Stimulated activated CD4-positive, alpha-beta T cell treated with anti-CD3 and anti-CD28 coated beads, Interleukin-4, amount 100 ng/mL, for 1 hour (primary cell): ENCODE data around the gene ALOX5AP.
"Not testable (repeated sequence)": the region's sequence is repeated elsewhere in the genome, so short reads cannot be mapped to it uniquely, and the experiment has no call there.

ENCODE experiments used
- DNase-seq: peaks from one replicate; pipeline ENCODE4 v3.0.0-alpha.2; 2020

The ALOX5AP gene

DNA sequence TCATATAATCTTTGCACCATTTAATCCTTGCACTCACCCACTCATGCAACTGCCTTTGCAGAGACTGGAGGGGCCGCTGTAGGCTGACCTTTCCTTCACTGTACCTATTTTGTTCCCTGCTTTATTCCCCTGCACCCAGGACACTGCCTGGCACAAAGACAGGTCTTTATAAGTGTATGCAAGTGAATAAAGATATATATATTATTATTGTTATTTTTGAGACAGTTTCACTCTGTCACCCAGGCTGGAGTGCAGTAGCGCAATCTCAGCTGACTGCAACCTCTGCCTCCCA, 3.8 kb downstream of the ALOX5AP start:
- DNase-seq, result no peak

GRCh38 chr13:30739761-30740642, 4.7 kb downstream of the ALOX5AP start:
- DNase-seq, result peak; percentile 56

- DNase-seq, result no peak
These were observed 7.6 kb downstream of the ALOX5AP start for GRCh38 chr13:30742901-30743300.

- no peak for DNase-seq
These were observed 8.1 kb downstream of the ALOX5AP start for GRCh38 chr13:30743319-30744055.

DNA sequence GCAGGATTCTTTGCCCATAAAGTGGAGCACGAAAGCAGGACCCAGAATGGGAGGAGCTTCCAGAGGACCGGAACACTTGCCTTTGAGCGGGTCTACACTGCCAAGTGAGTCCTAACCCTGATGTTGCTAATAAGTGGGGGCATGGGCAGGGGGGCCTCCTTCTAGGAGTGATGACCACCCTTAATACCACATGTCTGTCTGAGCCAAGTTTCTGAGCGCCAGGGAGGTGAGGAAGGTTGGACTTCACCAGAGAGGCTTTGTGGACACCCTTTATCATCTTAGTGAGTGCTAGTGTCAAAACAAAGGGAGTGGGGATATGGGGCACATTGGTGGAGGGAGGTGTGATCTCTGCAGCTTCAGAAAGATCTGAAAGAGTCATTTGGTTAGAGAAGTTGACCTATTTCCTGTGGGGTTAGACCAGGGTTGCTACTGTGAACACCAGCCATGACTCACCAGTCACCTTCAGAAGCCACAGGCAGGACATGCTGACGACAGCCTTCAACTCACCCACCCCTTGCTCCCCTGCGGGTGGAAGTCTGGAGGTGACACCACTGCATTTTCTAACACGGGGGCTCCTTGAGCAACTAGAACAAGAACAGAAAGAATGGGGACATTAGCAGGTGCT, 8.8 kb downstream of the ALOX5AP start:
- DNase-seq, result peak; percentile 67

- no peak for DNase-seq
These were observed 9.3 kb downstream of the ALOX5AP start for GRCh38 chr13:30744681-30745077.

- DNase-seq, result no peak
These were observed 10.8 kb downstream of the ALOX5AP start for GRCh38 chr13:30745906-30746686.

- no peak for DNase-seq
These were observed 11.4 kb downstream of the ALOX5AP start for GRCh38 chr13:30746791-30747190.

DNA sequence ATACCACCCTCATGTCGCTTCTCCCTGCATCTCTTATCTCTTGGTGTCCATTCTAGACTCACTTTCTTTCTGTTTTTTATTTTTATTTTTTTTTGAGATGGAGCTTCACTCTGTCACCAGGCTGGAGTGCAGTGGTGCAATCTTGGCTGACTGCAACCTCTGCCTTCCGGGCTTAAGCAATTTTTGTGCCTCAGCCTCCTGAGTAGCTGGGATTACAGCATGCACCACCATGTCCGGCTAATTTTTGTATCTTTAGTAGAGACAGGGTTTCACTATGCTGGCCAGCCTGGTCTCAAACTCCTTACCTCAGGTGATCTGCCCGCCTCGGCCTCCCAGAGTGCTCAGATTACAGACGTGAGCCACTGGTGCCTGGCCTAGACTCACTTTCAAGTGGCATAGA, 12.5 kb downstream of the ALOX5AP start:
- not testable (repeated sequence) for DNase-seq

DNA sequence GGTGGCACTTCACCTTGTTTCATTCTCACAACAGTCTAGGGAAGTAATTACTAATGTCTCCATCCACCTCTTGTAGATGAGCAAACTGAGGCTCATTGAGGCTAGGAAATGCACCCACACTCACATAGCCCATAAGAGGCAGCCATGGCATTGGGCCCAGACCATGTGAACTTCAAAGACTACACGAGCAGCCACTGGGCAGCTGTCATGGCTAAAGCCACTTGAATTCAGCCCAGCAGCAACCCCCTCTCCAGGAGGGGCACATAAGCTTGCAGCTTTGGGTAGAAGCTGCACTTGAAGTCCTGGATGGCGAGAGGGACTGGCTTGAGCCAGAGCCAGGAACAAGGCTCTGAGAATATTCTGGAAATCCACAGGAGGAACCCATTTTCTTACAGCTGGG, 13.4 kb downstream of the ALOX5AP start:
- no peak for DNase-seq

- DNase-seq, result no peak
These were observed 14.7 kb downstream of the ALOX5AP start for GRCh38 chr13:30750036-30750435.

DNA sequence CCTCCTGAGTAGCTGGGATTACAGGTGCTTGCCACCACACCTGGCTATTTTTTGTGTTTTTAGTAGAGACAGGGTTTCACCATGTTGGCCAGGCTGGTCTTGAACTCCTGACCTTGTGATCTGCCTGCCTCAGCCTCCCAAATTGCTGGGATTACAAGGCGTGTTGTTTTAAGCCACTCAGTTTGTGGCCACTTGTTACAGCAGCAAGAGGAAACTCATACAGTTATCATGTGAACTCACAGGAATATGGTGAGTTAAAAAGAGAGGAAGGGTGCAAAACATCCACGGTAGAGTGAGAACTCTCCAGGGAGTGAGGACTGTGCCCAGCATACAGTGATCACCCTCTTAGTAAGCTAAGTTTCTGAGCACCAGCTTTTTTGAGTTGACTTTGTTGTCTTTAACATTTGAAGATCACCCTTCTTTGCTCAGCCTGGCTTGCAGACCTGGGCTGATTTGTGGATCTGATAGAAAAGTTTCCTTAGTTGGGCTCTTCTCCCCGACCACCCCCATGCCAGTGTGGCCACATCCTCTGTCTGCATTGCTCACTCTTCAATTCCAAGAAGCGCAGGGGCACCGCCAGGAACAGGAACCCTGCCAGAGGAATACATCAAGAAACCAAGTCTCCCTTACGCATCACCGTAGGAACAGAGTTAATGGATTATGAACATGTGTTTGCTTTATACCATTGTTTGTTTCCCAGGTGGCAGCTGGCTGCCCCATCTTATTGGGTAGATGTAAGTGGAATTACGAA, 16.0 kb downstream of the ALOX5AP start:
- no peak for DNase-seq

DNA sequence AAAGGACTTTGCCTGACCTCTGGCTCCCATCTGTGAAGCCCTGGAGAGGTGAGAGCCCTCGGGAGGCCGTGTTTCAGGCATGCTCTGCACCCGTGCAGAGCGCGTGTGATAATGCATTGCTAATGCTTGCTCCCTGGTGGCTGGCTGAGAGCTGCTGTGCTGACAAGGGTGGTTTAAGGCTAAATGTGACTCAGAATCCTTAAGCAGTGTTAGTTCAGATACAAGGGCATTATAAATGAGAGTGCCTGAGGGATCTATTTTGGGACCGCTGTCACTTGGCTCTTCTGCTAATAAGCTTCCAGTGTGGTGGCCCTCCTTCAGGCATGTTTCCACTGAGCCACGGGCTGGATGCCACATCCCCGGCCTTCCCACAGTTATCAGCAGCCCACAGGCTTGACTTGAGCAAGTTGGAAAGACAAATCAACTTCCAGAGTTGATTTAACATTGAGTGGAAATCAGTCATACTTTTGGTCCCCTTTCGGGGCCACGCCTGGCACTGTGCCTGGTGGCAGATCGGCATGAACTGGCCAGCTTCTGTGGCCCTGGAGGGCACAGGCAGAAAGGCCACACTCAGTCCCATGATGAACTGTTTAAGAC, 17.0 kb downstream of the ALOX5AP start:
- no peak for DNase-seq

DNA sequence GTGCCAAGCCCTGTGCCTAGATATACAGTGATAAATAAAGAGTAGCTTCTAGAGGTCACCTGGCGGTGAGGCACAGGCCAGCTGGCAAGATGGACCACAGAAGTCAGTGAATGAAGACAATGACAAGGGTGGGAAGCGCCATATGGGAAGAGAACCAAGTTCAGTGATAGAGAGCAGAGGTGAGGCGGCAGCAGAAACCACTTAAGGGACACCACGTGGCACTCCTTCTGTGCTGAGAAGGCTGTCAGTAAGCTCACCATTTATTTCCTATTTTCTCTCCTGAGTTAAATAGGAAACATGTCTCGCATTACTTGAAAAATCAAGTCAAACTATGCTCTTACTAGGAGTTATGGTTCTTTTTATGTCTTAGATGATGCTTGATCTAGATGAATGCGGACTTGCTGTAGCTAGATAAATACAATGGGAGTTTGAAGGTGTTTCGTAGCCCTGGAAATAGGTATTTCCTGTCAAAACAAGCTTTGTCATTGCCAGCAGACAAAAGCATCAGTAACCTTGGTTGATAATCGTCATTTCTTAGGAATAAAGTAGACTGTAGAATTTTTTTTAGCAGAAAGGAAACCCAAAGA, 17.8 kb downstream of the ALOX5AP start:
- DNase-seq, result no peak

DNA sequence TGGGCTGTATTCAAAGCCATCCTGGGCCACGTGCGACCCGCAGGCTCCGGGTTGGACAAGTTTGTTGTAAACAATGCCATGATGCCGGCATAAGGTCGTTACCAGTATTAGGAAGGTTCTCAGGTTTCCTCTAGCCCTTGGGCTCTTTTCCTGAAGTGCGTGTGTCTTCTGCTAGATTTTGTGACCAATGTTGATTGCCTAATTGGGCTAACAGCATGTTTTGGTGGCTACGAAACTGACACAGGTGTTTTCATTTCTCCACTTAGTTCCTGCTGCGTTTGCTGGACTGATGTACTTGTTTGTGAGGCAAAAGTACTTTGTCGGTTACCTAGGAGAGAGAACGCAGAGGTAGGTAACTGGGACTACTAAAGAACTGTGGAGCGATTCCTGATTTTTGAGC, 20.3 kb downstream of the ALOX5AP start:
- DNase-seq, result no peak

- no peak for DNase-seq
These were observed 21.8 kb downstream of the ALOX5AP start for GRCh38 chr13:30757026-30757742.

DNA sequence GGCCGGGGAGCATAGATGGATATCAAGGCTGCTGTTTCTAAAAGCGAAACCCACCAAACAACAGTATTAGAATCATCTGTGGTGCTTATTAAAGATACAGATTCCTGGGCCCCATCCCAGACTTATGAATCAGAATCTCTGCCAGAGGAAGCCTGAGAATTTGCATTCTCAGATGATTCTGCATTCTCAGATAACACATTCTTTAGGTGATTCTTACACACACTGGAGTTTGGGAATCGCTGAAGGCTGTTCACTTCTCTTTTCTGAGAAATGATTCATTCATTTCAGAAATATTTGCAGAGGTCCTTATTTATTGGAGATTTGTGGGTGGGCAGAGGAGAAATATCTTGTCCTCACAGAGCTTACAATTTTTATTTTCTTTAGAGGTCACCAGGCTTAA, 24.4 kb downstream of the ALOX5AP start:
- no peak for DNase-seq

DNA sequence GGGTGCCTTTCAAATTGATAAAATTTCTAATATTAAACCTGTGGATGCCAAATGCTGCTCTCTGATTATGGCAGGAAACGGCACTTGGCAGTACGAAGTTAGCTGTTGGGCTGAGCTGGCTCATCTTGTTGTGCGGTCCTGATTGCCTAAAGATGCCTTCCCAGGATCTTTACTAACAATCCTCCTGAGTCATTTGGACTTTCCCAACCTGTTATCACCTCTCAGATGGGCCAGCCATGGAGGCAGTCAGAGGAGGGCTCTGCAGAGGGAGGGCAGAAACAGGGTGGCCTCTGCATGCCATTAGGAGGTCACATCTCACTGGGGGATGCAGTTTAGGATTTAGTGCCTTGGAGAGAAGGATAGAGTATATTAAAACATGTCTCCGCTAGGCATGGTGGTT, 27.3 kb downstream of the ALOX5AP start:
- DNase-seq, result no peak

DNA sequence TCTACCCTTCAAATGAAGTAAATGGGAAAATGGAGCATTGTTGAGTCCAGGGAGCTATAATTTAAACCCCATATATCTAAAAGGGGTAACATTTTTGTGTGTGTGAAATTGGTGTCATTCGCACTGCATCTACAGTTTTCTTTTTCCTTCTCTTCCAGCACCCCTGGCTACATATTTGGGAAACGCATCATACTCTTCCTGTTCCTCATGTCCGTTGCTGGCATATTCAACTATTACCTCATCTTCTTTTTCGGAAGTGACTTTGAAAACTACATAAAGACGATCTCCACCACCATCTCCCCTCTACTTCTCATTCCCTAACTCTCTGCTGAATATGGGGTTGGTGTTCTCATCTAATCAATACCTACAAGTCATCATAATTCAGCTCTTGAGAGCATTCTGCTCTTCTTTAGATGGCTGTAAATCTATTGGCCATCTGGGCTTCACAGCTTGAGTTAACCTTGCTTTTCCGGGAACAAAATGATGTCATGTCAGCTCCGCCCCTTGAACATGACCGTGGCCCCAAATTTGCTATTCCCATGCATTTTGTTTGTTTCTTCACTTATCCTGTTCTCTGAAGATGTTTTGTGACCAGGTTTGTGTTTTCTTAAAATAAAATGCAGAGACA, 28.6 kb downstream of the ALOX5AP start:
- DNase-seq, result no peak

GRCh38 chr13:30766231-30766630, 30.9 kb downstream of the ALOX5AP start:
- DNase-seq, result no peak
